OCI-LY7 (cell line): ENCODE results near the gene NEAT1. TPM values are rescaled to one million over a fixed set of nuclear protein-coding genes. Genes with fewer than 3 reads are reported as not detected.
A peak's percentile ranks its signal among the peaks of the same experiment; 100 is the strongest.

Source experiments
- BruUV-seq: library from RNA; stranded (reverse); fragments of 400-500 nt; replicated peaks from 2 replicates; lab custom pipeline; 2021; lab: Mats Ljungman, UMichigan
- CTCF ChIA-PET: fragments of 300-600 bp; sonication (Branson Sonifier 250); formaldehyde crosslinking; loops from one replicate; lab custom pipeline; 2022; ENCODE audit warnings: antibody characterized with exemption; ENCODE audit not compliant: unreplicated experiment; lab: Charles Lee
- POLR2A ChIA-PET: fragments of 300-600 bp; sonication (Branson Sonifier 250); formaldehyde crosslinking; loops from one replicate; lab custom pipeline; 2022; ENCODE audit warnings: antibody characterized with exemption; lab: Charles Lee
- DNase-seq: peaks from one replicate; pipeline ENCODE4 v3.0.0-alpha.2; 2015; ENCODE audit warnings: low spot score
- H2AFZ ChIP-seq: fragments of 200-600 bp; sonication (generic), shearing (Covaris generic); 2 replicates; pipeline ENCODE4 v1.6.1; 2014; ENCODE audit warnings: mild to moderate bottlenecking, antibody characterized with exemption, low read length, moderate library complexity
- H3K27ac ChIP-seq: fragments of 200-600 bp; sonication (generic); 2 replicates; pipeline ENCODE4 v1.5.1; 2014; ENCODE audit warnings: mixed run types, low read depth, mild to moderate bottlenecking, moderate library complexity, low read length, inconsistent platforms; ENCODE audit not compliant: poor library complexity, severe bottlenecking
- H3K36me3 ChIP-seq: fragments of 200-600 bp; sonication (generic); 2 replicates; pipeline ENCODE4 v1.6.1; 2014; ENCODE audit warnings: mild to moderate bottlenecking, antibody characterized with exemption, low read length, moderate library complexity, mixed read lengths; ENCODE audit not compliant: insufficient read depth
- H3K4me1 ChIP-seq: fragments of 200-600 bp; sonication (generic); 2 replicates; pipeline ENCODE4 v1.5.1; 2014; ENCODE audit warnings: mild to moderate bottlenecking, low read length; ENCODE audit not compliant: insufficient read depth, poor library complexity, severe bottlenecking
- H3K4me2 ChIP-seq: fragments of 200-600 bp; sonication (generic); 2 replicates; pipeline ENCODE4 v1.6.1; 2014; ENCODE audit warnings: mild to moderate bottlenecking, low read length
- H3K4me3 ChIP-seq: fragments of 200-600 bp; sonication (generic); 2 replicates; pipeline ENCODE4 v1.5.1; 2014; ENCODE audit warnings: mild to moderate bottlenecking, low read depth, low read length; ENCODE audit not compliant: poor library complexity, severe bottlenecking
- H3K79me2 ChIP-seq: fragments of 200-600 bp; sonication (generic); 2 replicates; pipeline ENCODE4 v1.6.1; 2016; ENCODE audit warnings: low read depth, mild to moderate bottlenecking, low read length, moderate library complexity, mixed read lengths; ENCODE audit not compliant: insufficient read depth
- H3K9me2 ChIP-seq: fragments of 200-600 bp; sonication (generic); 2 replicates; pipeline ENCODE4 v1.6.1; 2016; ENCODE audit warnings: mild to moderate bottlenecking, low read length, mixed read lengths; ENCODE audit not compliant: insufficient read depth
- H3K9me3 ChIP-seq: fragments of 200-600 bp; sonication (generic); 2 replicates; pipeline ENCODE4 v1.6.1; 2014; ENCODE audit warnings: mild to moderate bottlenecking, mixed run types, low read length, mixed read lengths
- H4K20me1 ChIP-seq: fragments of 200-600 bp; sonication (generic); 2 replicates; pipeline ENCODE4 v1.6.1; 2014; ENCODE audit warnings: mild to moderate bottlenecking, antibody characterized with exemption, low read length, moderate library complexity, mixed read lengths; ENCODE audit not compliant: insufficient read depth
- EZH2phosphoT487 ChIP-seq: fragments of 200-600 bp; sonication (generic); IDR thresholded peaks from 2 replicates; pipeline ENCODE4 v1.6.1; 2018; ENCODE audit warnings: low read depth, borderline replicate concordance, mild to moderate bottlenecking, mixed run types, antibody characterized with exemption, low read length, moderate library complexity, mixed read lengths
- intact Hi-C: fragments of 100-400 bp; cut with micrococcal nuclease; formaldehyde crosslinking; loops from one replicate; pipeline ENCODE4 v1.10.0; 2022; ENCODE audit not compliant: unreplicated experiment
- total RNA-seq, 2 experiments: library from RNA; depleted of rRNA in 1 of 2; stranded (reverse); fragments of >200 nt in 1 of 2; shearing (Covaris generic) in 1 of 2; gene quantifications; 2 replicates each; pipeline ENCODE4 v1.2.3, GENCODE V29; 2014 to 2022
- TF ChIP-seq, protein P1 (sequence below): fragments of 200-600 bp; sonication (generic); conservative IDR thresholded peaks from 2 replicates; pipeline ENCODE4 v1.5.1; 2014; ENCODE audit warnings: mild to moderate bottlenecking, antibody characterized with exemption, low read length, moderate library complexity, mixed read lengths

Gene NEAT1
- total RNA-seq, 2 experiments from 2014 or later, result 30.1 to 440 TPM

GRCh38 chr11:65477149-65477965, 54.8 kb downstream of the NEAT1 start:
- peak overlapping the region; percentile 66 for H2AFZ ChIP-seq
- intact Hi-C loops, result loop anchor here (1.0 to 2.0 kb wide), 2 partner anchors 20 to 95 kb away; partner anchors contain the start of gene SLC25A45
- ChIA-PET CTCF (interaction anchor here (0.9 to 2.3 kb wide), 5 partner anchors 8 to 32 kb away, joined by 3 to 15 read pairs (median 3); no protein-coding TSS in a partner anchor), POLR2A (interaction anchor here (0.6 to 6.8 kb wide), 8 partner anchors 9 to 466 kb away, joined by 3 to 121 read pairs (median 6); partner anchors contain the start of gene MALAT1)
- H3K79me2 ChIP-seq, result peaks cover 12% of the 10 kb centered on the region; the same call in 1 of the 2 replicates
- H3K4me1 ChIP-seq, result peaks cover 31% of the 10 kb centered on the region
- peak overlapping the region; percentile 88 for H3K4me3 ChIP-seq
- no peaks in the 10 kb centered on the region for H4K20me1 ChIP-seq
- H3K27ac ChIP-seq, result peak overlapping the region; percentile 78
- no peak for TF ChIP-seq EZH2phosphoT487
- TF ChIP-seq, protein P1, sequence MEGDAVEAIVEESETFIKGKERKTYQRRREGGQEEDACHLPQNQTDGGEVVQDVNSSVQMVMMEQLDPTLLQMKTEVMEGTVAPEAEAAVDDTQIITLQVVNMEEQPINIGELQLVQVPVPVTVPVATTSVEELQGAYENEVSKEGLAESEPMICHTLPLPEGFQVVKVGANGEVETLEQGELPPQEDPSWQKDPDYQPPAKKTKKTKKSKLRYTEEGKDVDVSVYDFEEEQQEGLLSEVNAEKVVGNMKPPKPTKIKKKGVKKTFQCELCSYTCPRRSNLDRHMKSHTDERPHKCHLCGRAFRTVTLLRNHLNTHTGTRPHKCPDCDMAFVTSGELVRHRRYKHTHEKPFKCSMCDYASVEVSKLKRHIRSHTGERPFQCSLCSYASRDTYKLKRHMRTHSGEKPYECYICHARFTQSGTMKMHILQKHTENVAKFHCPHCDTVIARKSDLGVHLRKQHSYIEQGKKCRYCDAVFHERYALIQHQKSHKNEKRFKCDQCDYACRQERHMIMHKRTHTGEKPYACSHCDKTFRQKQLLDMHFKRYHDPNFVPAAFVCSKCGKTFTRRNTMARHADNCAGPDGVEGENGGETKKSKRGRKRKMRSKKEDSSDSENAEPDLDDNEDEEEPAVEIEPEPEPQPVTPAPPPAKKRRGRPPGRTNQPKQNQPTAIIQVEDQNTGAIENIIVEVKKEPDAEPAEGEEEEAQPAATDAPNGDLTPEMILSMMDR, result no peak
- no peaks in the 10 kb centered on the region for H3K9me3 ChIP-seq
- H3K9me2 ChIP-seq, result no peaks in the 10 kb centered on the region
- H3K4me2 ChIP-seq, result peak overlapping the region; percentile 98
- no TSS peak for BruUV-seq
- DNase-seq, result peak; percentile 90
- no peaks in the 10 kb centered on the region for H3K36me3 ChIP-seq

- DNase-seq, result no peak
- 0 out of 2 replicates have a peak overlapping the region, but pooled peaks have one; percentile 48 for H2AFZ ChIP-seq
- POLR2A ChIA-PET, result interaction anchor here (0.6 to 6.8 kb wide), 9 partner anchors 11 to 97 kb away, joined by 3 to 121 read pairs (median 6); partner anchors contain the start of gene MALAT1
Observed at GRCh38 chr11:65478388-65479183, 56.0 kb downstream of the NEAT1 start.

More at GRCh38 chr11:65478388-65479183, 56.0 kb downstream of the NEAT1 start:
- Histone ChIP-seq H3K9me3 (no peaks in the 10 kb centered on the region), H3K79me2 (peaks cover 12% of the 10 kb centered on the region; the same call in 1 of the 2 replicates), H3K4me1 (peaks cover 26% of the 10 kb centered on the region), H3K4me2 (peak overlapping the region; percentile 98; the same call in 1 of the 2 replicates), H3K36me3 (no peaks in the 10 kb centered on the region), H3K27ac (no peak overlapping the region), H3K4me3 (no peak overlapping the region), H4K20me1 (no peaks in the 10 kb centered on the region), H3K9me2 (no peaks in the 10 kb centered on the region)
- CTCF ChIA-PET, result interaction anchor here (0.9 to 2.3 kb wide), 2 partner anchors 9 to 14 kb away, joined by 6 to 15 read pairs; no protein-coding TSS in a partner anchor
- intact Hi-C loops, result loop anchor here (1.0 kb wide), 1 partner anchor 32 kb away; no protein-coding TSS in a partner anchor
- no TSS peak for BruUV-seq
- TF ChIP-seq, protein P1, result no peak
- no peak for TF ChIP-seq EZH2phosphoT487
